Vagina (tissue), 2 donors: Measurements from ENCODE around the gene OSGIN1.

Source experiments
- CTCF ChIP-seq, 3 experiments: fragments of 450-650 bp in 2 of 3; fragments of 200-600 bp in 1 of 3; sonication (generic) in 1 of 3; IDR thresholded peaks; one replicate each; pipeline ENCODE4 v1.5.1; 2017 to 2019; ENCODE audit warnings: antibody characterized with exemption in 3 of 3, mild to moderate bottlenecking in 2 of 3, moderate library complexity in 2 of 3
- POLR2A ChIP-seq, 2 donors: fragments of 450-650 bp; IDR thresholded peaks; one replicate each; pipeline ENCODE4 v1.6.1; 2017; ENCODE audit warnings: antibody characterized with exemption in 2 of 2, mild to moderate bottlenecking in 2 of 2, moderate library complexity in 2 of 2
- POLR2AphosphoS5 ChIP-seq, 2 donors: sonication (generic); formaldehyde crosslinking; IDR thresholded peaks; one replicate each; pipeline ENCODE4 v1.9.0; 2017; ENCODE audit warnings: antibody characterized with exemption in 2 of 2, mild to moderate bottlenecking in 2 of 2, low read depth in 1 of 2; ENCODE audit not compliant: insufficient read depth in 1 of 2

GRCh38 chr16:83917152-83918120 is 35.6 kb upstream of the OSGIN1 start:
- no peak for TF ChIP-seq CTCF (IDR thresholded peaks at IDR 0.05)
- TF ChIP-seq POLR2A (IDR thresholded peaks at IDR 0.05) = no peak
- TF ChIP-seq POLR2AphosphoS5 (IDR thresholded peaks at IDR 0.05; ENCODE audit: insufficient read depth in 1 of 2, low read depth in 1 of 2) = no peak
